SK-N-SH treated with all-trans-retinoic acid at 6 μM for 48 hours (cell line): ENCODE results near the gene MLLT6.

Experiments
- ATAC-seq: fragments of 200-7000 bp; cut with Tn5 transposase; 3 replicates; pipeline ENCODE4 v1.9.1; 2020; ENCODE audit warnings: mild to moderate bottlenecking, moderate library complexity
- BACH2 ChIP-seq: fragments of 250-450 bp; sonication (Bioruptor Pico); IDR thresholded peaks from 2 replicates; pipeline ENCODE4 v1.9.0; 2021; ENCODE audit warnings: mild to moderate bottlenecking, borderline replicate concordance
- CREB5 ChIP-seq: fragments of 250-450 bp; sonication (Bioruptor Pico); IDR thresholded peaks from 2 replicates; pipeline ENCODE4 v1.5.1; 2020; ENCODE audit warnings: low read depth, mild to moderate bottlenecking, moderate library complexity
- CSDC2 ChIP-seq: fragments of 250-450 bp; sonication (Bioruptor Pico); IDR thresholded peaks from 2 replicates; pipeline ENCODE4 v1.5.0; 2020; ENCODE audit warnings: mild to moderate bottlenecking, moderate library complexity
- CSRNP3 ChIP-seq: fragments of 250-450 bp; sonication (Bioruptor Pico); IDR thresholded peaks from 2 replicates; pipeline ENCODE4 v1.5.1; 2021; ENCODE audit warnings: mild to moderate bottlenecking, moderate library complexity
- ESRRG ChIP-seq: fragments of 250-450 bp; sonication (Bioruptor Pico); IDR thresholded peaks from 2 replicates; pipeline ENCODE4 v1.6.1; 2021; ENCODE audit warnings: mild to moderate bottlenecking
- GLIS3 ChIP-seq: fragments of 250-450 bp; sonication (Bioruptor Pico); IDR thresholded peaks from 2 replicates; pipeline ENCODE4 v1.5.0; 2020; ENCODE audit warnings: mild to moderate bottlenecking, moderate library complexity
- ISL1 ChIP-seq: fragments of 250-450 bp; sonication (Bioruptor Pico); IDR thresholded peaks from 2 replicates; pipeline ENCODE4 v2.1.2; 2022; ENCODE audit warnings: mild to moderate bottlenecking, moderate library complexity
- OSR1 ChIP-seq: fragments of 250-450 bp; sonication (Bioruptor Pico); IDR thresholded peaks from 2 replicates; pipeline ENCODE4 v1.8.0; 2022; ENCODE audit warnings: moderate library complexity, mild to moderate bottlenecking, inconsistent platforms
- PATZ1 ChIP-seq: fragments of 250-450 bp; sonication (Bioruptor Pico); IDR thresholded peaks from 2 replicates; pipeline ENCODE4 v1.8.0; 2020; ENCODE audit warnings: mild to moderate bottlenecking, moderate library complexity, borderline replicate concordance
- POU6F1 ChIP-seq: fragments of 250-450 bp; sonication (Bioruptor Pico); IDR thresholded peaks from 2 replicates; pipeline ENCODE4 v1.8.0; 2021; ENCODE audit warnings: low read depth, mild to moderate bottlenecking, moderate library complexity, borderline replicate concordance
- RARB ChIP-seq: fragments of 250-450 bp; sonication (Bioruptor Pico); IDR thresholded peaks from 2 replicates; pipeline ENCODE4 v1.8.0; 2021; ENCODE audit warnings: mild to moderate bottlenecking, moderate library complexity
- SNAI2 ChIP-seq: fragments of 250-450 bp; sonication (Bioruptor Pico); IDR thresholded peaks from 2 replicates; pipeline ENCODE4 v1.5.0; 2020; ENCODE audit warnings: mild to moderate bottlenecking, moderate library complexity
- TCF4 ChIP-seq: fragments of 250-450 bp; sonication (Bioruptor Pico); IDR thresholded peaks from 2 replicates; pipeline ENCODE4 v1.8.0; 2021; ENCODE audit warnings: mild to moderate bottlenecking, moderate library complexity, borderline replicate concordance
- TOX ChIP-seq: fragments of 250-450 bp; sonication (Bioruptor Pico); IDR thresholded peaks from 2 replicates; pipeline ENCODE4 v1.8.0; 2021; ENCODE audit warnings: mild to moderate bottlenecking, moderate library complexity, borderline replicate concordance
- ZC3H10 ChIP-seq: fragments of 250-450 bp; sonication (Bioruptor Pico); IDR thresholded peaks from 2 replicates; pipeline ENCODE4 v1.5.1; 2021; ENCODE audit warnings: mild to moderate bottlenecking, moderate library complexity
- ZFP30 ChIP-seq: fragments of 450-650 bp; formaldehyde crosslinking; IDR thresholded peaks from 2 replicates; pipeline ENCODE4 v1.5.0; 2022; ENCODE audit warnings: mild to moderate bottlenecking, moderate library complexity
- ZNF565 ChIP-seq: fragments of 450-650 bp; formaldehyde crosslinking; conservative IDR thresholded peaks from 2 replicates; pipeline ENCODE4 v1.5.0; 2020; ENCODE audit warnings: low read depth, mild to moderate bottlenecking, moderate library complexity
- ZNF8 ChIP-seq: fragments of 450-650 bp; formaldehyde crosslinking; IDR thresholded peaks from 2 replicates; pipeline ENCODE4 v1.5.0; 2020; ENCODE audit warnings: mild to moderate bottlenecking, moderate library complexity
- TF ChIP-seq, protein P1 (sequence below): fragments of 250-450 bp; sonication (Bioruptor Pico); IDR thresholded peaks from 2 replicates; pipeline ENCODE4 v1.5.0; 2020; ENCODE audit warnings: mild to moderate bottlenecking, moderate library complexity

MLLT6 gene

GRCh38 chr17:38657824-38658740 lies 47.0 kb upstream of the MLLT6 start:
- no peak for ATAC-seq
- TF ChIP-seq TOX (CRISPR knock-in tag) = no peak
- TF ChIP-seq ZFP30 (CRISPR knock-in tag) = no peak
- TF ChIP-seq OSR1 (CRISPR knock-in tag) = no peak
- no peak for TF ChIP-seq CSRNP3 (CRISPR knock-in tag)
- TF ChIP-seq RARB (CRISPR knock-in tag) = no peak
- no peak for TF ChIP-seq BACH2 (CRISPR knock-in tag)
- no peak for TF ChIP-seq CREB5 (CRISPR knock-in tag)
- TF ChIP-seq GLIS3 = no peak
- TF ChIP-seq CSDC2 (CRISPR knock-in tag) = no peak
- no peak for TF ChIP-seq SNAI2 (CRISPR knock-in tag)
- no peak for TF ChIP-seq PATZ1
- TF ChIP-seq ISL1 (CRISPR knock-in tag) = no peak
- no peak for TF ChIP-seq ZC3H10
- TF ChIP-seq TCF4 (CRISPR knock-in tag) = no peak

DNA sequence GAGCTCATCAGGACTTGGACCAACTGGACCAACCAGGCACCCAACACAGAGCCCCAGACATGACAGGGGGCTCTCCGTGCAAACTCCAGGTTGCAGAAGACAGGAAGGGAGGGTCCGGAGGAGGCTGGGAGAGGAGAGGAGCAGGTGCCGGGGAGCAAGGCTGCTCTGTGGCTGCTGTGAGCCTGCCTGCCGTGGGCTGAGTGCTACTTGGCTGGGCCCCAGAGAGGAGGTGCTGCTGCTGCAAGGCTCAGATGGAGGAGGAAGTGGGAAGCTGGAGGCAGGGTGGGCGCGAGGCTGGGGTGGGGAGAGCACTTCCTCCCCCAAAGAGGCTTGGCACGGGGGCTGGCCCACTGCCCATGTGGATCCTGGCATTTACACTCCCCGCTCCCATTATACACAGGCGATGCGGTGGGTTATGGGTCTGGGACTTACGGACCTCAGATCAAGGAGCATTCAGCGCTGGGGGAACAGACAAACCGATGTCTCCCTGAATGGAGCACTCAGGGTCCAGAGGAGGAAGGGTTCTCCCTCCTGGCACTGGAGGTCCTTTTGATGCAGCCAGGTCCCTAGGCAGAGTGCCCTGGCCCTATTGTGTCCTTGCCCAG lies 46.2 kb upstream of the MLLT6 start:
- no peak for ATAC-seq
- TF ChIP-seq CSDC2 (CRISPR knock-in tag) (no peak), BACH2 (CRISPR knock-in tag) (no peak), CREB5 (CRISPR knock-in tag) (no peak), POU6F1 (no peak), ISL1 (CRISPR knock-in tag) (no peak), ESRRG (CRISPR knock-in tag) (no peak), ZNF8 (CRISPR knock-in tag) (no peak)
- TF ChIP-seq, protein P1, sequence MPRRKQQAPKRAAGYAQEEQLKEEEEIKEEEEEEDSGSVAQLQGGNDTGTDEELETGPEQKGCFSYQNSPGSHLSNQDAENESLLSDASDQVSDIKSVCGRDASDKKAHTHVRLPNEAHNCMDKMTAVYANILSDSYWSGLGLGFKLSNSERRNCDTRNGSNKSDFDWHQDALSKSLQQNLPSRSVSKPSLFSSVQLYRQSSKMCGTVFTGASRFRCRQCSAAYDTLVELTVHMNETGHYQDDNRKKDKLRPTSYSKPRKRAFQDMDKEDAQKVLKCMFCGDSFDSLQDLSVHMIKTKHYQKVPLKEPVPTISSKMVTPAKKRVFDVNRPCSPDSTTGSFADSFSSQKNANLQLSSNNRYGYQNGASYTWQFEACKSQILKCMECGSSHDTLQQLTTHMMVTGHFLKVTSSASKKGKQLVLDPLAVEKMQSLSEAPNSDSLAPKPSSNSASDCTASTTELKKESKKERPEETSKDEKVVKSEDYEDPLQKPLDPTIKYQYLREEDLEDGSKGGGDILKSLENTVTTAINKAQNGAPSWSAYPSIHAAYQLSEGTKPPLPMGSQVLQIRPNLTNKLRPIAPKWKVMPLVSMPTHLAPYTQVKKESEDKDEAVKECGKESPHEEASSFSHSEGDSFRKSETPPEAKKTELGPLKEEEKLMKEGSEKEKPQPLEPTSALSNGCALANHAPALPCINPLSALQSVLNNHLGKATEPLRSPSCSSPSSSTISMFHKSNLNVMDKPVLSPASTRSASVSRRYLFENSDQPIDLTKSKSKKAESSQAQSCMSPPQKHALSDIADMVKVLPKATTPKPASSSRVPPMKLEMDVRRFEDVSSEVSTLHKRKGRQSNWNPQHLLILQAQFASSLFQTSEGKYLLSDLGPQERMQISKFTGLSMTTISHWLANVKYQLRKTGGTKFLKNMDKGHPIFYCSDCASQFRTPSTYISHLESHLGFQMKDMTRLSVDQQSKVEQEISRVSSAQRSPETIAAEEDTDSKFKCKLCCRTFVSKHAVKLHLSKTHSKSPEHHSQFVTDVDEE (CRISPR knock-in tag) = no peak

DNA sequence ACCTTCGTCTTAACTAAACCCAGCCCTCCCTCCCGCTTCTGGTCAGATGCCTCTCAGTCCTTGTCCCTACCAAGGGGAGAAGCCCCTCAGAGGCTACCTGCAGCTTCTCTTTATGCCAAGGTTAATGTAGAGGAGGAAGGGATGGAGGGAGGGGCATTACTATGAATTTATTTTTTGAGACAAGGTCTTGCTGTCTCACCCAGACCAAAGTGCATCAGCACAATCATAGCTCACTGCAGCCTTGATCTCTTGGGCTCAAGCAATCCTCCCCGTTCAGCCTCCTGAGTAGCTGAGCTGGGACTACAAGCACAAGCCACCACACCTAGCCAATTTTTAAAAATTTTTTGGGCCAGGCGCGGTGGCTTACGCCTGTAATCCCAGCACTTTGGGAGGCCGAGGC lies 45.7 kb upstream of the MLLT6 start:
- ATAC-seq = no peak
- TF ChIP-seq CSRNP3 (CRISPR knock-in tag) (no peak), CREB5 (CRISPR knock-in tag) (no peak), ZNF8 (CRISPR knock-in tag) (no peak), PATZ1 (no peak), ZNF565 (CRISPR knock-in tag) (no peak)
